Measurements from ENCODE around the gene AQR.
"Not testable (repeated sequence)": the region's sequence is repeated elsewhere in the genome, so short reads cannot be mapped to it uniquely, and the experiment has no call there.

Gene AQR

GRCh38 chr15:34986771-34987480 lies 17.4 kb upstream of the AQR start:
- TF ChIP-seq CTCF (IDR thresholded peaks at IDR 0.05; ENCODE audit: low read depth, low read length, missing control alignments): no peak
- DNase-seq (ENCODE audit: low read depth): no peak
- peak overlapping the region; percentile 64 for H3K4me3 ChIP-seq (ENCODE audit: low read depth, low read length)

GRCh38 chr15:34986326-34986725 lies 16.8 kb upstream of the AQR start:
- no peak for TF ChIP-seq CTCF (IDR thresholded peaks at IDR 0.05; ENCODE audit: low read depth, low read length, missing control alignments)
- DNase-seq (ENCODE audit: low read depth): no peak
- H3K4me3 ChIP-seq (ENCODE audit: low read depth, low read length): peak overlapping the region; percentile 64

GRCh38 chr15:34984889-34985630 lies 15.5 kb upstream of the AQR start:
- DNase-seq (ENCODE audit: low read depth): no peak
- H3K4me3 ChIP-seq (ENCODE audit: low read depth, low read length): no peak overlapping the region; the same call in 1 of the 2 replicates
- TF ChIP-seq CTCF (IDR thresholded peaks at IDR 0.05; ENCODE audit: low read depth, low read length, missing control alignments): no peak

GRCh38 chr15:34976743-34977142 lies 7.2 kb upstream of the AQR start:
- H3K4me3 ChIP-seq (ENCODE audit: low read depth, low read length): no peak overlapping the region
- no peak for DNase-seq (ENCODE audit: low read depth)
- no peak for TF ChIP-seq CTCF (IDR thresholded peaks at IDR 0.05; ENCODE audit: low read depth, low read length, missing control alignments)

- no peak for DNase-seq (ENCODE audit: low read depth)
- no peak overlapping the region for H3K4me3 ChIP-seq (ENCODE audit: low read depth, low read length)
- no peak for TF ChIP-seq CTCF (IDR thresholded peaks at IDR 0.05; ENCODE audit: low read depth, low read length, missing control alignments)
Measured at GRCh38 chr15:34976073-34976472, 6.5 kb upstream of the AQR start.

GRCh38 chr15:34973512-34973911 lies 4.0 kb upstream of the AQR start:
- no peak overlapping the region for H3K4me3 ChIP-seq (ENCODE audit: low read depth, low read length)
- no peak for TF ChIP-seq CTCF (IDR thresholded peaks at IDR 0.05; ENCODE audit: low read depth, low read length, missing control alignments)
- DNase-seq (ENCODE audit: low read depth): no peak

- not testable (repeated sequence) for DNase-seq (ENCODE audit: low read depth)
- H3K4me3 ChIP-seq (ENCODE audit: low read depth, low read length): peak overlapping the region; percentile 89
Measured at GRCh38 chr15:34970098-34970643, 629 bp upstream of the AQR start.
